Stimulated activated CD4-positive, alpha-beta T cell treated with anti-CD3 and anti-CD28 coated beads, TNF-alpha, amount 100 ng/mL, for 24 hours (primary cell): Measurements from ENCODE around the gene XNDC1N.
"Not testable (repeated sequence)": the region's sequence is repeated elsewhere in the genome, so short reads cannot be mapped to it uniquely, and the experiment has no call there.

Source experiments
- DNase-seq, 3 experiments: peaks; one replicate each; pipeline ENCODE4 v3.0.0-alpha.2; 2020; ENCODE audit warnings: low read depth in 3 of 3

Gene XNDC1N

DNA sequence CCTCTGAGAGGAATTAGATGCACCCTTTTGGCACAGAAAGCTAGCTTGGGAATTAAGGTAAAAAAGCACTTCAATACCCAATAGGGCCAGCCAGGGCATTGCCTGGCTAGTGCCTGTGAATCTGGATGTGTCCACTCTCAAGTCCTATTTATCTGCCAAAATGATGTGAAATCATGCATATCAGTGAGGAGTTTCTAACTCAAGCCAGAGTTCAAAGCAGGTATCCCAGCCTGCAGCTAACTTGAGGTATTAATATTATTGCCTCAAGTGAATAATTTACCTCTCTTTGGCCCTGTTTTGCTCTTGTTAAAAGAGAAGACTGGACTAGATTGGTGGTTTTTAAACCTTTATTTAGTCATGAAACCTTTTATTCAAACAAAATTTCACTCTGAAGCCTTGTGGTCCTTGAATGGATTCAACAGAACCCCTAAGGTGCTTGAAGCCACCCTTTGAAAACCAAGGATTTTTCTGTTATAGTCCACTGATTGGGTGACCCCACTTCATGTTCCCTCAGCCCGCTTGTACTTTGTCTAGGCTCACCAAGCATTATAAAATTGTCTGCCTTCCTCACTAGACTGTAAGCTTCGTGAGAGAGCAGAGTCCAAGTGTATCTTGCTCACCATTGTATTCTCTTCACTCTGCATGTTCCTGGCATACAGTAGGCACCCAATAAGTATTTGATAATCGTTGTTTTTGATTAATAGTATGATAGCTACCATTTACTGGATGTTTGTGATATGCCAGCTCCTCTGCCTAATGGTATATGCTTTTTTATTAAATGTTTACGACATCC lies 4.9 kb upstream of the XNDC1N start:
- DNase-seq = no peak

DNA sequence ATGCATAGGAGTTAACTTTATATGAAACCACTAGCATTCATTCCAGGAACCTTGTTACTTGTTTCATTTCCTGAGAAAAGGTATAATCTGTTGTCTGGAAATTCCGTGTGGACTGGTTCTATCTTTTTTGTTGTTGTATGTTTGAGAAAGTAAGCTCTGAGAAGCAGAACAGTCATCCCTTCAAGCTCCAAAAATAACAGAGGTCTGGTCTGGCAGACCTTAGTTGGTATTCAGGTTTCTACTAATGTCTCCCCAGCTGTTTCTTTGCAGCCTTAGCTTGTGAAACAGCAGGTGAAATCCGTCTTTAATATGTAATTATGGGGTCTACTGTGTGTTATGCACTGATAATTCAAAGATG lies 2.8 kb upstream of the XNDC1N start:
- no peak for DNase-seq

DNA sequence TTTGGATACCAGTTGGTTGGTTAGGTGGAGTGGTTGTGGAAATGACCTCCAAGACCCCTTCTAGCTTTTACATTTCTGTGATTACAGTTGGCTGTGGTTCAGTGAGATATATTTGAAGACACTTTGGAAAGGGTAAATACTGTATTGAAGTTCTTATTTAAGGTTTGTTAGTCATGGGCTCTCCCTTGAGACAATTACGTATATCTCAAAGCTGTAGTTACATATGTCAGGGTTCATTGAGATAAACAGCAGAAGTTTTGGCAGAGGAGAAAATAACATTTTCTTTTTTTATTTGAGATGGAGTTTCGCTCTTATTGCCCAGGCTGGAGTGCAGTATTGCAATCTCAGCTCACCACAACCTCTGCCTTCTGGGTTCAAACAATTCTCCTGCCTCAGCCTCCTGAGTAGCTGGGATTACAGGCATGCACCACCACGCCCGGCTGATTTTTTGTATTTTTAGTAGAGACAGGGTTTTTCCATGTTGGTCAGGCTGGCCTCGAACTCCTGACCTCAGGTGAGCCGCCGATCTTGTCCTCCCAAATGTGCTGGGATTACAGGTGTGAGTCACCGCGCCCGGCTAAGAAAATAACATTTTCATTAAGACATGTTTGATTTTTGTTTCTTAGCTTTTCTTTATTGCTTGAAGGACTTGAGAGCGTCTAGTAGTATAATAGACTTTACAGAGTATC lies 2.3 kb upstream of the XNDC1N start:
- DNase-seq = peak in 1 of 3 experiments; percentile 16

DNA sequence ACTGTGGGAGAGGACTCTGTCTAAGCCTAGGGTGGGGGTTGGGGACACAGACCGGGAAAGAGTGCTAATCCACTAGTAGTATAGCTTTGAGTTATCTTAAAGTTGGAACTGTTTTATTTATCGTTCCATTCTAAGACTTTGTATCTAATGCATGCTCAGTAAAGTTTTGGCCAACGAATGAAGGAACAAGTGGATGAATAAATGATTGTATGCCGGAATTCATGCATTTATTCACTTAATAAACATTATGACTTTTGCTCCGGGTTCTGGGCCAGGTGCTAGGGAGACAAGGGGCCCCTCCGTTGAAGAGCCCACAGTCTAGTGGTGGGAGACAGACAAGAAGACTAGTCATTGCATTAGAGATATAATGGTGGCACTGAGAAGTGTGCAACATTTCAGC lies 1.1 kb upstream of the XNDC1N start:
- no peak for DNase-seq

DNA sequence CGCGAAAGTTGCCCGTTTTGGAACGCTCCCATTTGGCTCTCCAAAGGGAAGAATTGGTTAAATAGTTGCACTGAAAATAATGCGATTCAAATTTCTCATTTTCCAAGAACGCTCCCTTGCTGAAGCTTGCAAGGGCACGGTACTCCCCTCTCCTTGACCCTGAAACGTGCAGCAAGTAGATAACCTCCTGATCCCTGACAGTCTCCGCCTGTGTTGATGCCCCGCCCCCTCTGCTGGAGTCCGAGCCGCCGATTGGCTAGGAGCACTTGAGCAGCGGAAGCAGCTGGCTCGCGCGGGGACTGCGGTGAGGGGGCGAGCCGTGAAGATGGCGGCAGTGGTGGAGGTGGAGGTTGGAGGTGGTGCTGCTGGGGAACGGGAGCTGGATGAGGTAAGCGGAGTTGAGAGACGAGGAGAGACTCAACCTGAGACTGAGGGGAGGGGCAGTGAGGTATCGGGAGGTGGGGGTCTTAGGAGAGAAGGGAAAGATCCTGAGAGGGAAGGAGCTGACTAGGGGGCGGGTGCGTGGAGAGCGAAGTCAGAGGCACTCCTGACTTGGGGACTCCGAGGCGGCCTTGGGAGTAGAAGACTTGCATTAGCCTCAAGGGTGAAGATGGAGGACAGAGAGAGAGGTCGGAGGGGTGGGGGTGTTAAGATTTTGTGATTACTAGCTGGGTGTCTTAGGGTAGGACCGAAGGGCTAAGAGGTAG lies 496 bp upstream of the XNDC1N start, which contains the start of gene RNF121:
RNF121 (plus strand) TSS at position 310 of the 707 bp plus-strand sequence; CDS start at position 326, 16 bp downstream.
- peak; percentile 96 to 98 (median 97) for DNase-seq

DNA sequence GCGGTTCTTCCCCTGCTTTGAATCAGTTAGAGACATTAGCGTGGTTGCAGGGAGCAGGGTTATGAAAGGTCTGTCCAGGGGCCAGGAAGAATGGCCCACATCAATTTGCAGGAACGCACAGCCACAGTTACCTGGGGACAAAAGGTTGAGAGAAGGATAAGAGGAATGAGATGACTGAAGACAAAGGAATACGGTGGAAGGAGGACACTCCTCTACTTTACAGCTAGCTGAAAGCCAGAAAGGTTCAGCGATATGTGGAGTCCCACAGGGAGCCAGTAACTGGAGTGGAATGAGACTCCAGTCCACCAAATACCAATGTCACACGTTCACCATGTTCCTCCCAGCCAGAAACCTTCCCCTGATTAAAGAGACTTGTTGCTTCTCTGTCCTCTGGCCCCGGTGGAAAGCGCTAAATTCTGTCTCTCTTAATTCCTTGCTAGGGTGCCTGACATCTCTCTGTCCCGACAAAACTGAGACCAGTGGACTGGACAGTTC lies 10.7 kb downstream of the XNDC1N start:
- DNase-seq = no peak

DNA sequence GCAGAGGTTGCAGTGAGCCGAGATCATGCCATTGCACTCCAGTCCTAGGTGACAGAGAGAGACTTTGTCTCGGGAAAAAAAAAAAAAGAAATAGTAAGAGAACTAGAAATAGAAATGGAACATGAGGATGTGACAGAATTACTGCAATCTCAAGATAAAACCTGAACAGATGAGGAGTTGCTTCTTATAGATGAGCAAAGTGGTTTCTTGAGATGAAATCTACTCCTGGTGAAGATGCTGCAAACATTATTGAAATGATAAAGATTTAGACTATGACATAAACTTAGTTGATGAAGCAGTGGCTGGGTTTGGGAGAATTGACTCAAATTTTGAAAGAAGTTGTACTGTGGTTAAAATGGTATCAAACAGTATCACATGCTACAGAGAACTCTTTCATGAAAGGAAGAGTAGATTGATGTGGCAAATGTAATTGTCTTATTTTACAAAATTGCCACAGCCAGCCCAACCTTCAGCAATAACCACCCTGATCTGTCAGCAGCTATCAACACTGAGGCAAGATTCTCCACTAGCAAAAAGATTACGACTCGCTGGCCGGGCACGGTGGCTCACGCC lies 13.7 kb downstream of the XNDC1N start:
- no peak for DNase-seq

DNA sequence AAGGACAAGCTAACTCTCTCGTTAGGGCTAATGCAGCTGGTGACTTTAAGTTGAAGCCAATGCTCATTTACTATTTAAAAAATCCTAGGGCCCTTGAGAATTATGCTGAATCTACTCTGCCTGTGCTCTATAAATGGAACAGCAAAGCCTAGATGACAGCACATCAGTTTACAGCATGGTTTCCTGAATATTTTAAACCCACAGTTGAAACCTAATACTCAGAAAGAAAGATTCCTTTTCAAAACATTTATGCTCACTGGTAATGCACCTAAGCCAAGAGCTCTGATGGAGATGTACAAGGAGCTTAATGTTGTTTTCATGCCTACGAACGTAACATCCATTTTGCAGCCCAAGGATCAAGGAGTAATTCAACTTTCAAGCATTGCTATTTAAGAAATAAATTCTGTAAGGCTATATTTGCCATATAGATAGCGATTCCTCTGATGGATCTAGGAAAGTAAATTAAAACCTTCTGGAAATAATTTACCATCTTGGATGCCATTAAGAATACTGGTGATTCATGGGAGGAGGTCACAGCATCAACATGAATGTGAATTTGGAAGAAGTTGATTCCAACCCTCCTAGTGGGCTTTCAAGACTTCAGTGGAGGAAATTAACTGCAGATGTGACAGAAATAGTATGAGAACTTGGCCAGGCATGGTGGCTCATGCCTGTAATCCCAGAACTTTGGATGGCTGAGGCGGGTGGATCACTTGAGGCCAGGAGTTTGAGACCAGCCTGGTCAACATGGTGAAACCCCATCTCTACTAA lies 14.5 kb downstream of the XNDC1N start:
- DNase-seq = no peak

DNA sequence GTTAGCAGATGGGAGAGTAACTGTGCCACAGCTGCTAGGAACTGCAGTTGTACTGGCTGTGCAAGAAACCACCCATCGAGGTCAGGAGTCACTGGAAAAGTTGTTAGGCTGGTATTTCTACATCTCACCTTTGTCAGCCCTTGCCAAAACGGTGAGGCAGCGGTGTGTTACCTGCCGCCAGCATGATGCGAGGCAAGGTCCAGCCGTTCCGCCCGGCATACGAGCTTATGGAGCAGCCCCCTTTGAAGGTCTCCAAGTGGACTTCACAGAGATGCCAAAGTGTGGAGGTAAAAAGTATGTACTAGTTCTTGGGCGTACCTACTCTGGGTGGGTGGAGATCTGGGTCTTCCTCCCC lies 16.4 kb downstream of the XNDC1N start:
- DNase-seq = not testable (repeated sequence)

DNA sequence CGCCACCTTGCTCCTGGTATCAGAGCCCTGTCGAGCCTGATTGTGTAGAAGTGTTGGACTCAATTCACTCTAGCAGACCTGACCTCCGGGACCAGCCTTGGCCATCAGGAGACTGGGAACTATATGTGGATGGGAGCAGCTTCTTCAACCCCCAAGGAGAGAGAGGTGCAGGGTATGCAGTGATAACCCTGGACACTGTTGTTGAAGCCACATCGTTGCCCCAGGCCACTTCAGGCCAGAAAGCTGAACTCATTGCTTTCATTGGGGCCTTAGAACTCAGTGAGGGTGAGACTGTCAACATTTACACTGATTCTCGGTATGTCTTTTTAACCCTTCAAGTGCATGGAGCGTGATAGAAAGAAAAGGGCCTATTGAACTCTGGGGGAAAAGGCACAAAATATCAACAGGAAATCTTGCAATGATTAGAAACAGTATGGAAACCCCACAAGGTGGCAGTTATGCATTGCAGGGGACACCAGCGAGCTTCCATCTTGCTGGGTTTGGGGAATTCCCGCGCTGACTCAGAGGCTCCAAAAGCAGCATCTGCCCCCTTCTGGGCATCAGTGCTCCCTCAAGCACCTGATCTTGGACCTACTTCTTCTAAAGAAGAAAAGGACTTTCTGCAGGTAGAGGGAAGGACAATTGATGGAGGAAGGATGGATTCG lies 16.9 kb downstream of the XNDC1N start:
- DNase-seq = peak; percentile 58 to 84 (median 60)

DNA sequence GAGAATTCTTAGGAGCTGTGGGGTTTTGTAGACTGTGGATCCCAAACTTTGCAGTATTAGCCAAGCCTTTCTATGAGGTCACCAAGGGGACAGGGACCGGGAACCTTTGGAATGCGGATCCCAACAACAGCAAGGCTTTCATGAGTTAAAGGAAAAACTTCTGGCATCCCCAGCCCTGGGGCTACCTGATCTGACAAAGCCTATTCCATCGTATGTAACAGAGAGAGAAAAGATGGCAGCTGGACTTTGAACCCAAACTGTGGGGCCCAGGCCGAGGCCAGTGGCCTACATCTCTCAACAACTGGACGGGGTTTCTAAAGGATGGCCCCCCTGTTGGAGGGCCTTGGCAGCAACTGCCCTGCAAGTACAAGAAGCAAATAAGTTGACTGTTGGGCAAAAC lies 17.6 kb downstream of the XNDC1N start:
- not testable (repeated sequence) for DNase-seq

DNA sequence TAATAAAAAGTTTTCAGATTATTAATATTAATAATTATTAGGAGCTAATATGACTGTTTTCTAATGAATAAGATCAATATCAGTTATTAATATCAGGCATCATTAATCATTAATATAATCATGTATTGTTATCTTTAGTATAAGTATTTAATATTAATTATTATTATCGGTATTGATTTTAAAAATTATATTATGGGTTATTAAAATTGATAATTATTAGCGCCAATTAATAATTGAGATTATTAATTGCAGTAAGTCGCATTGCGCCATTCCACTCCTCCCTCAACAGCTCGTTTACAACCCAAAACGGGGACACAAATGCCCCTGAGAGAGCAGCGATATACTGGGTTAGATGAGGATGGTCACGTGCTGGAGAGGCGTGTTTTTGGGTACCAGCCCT lies 20.2 kb downstream of the XNDC1N start:
- DNase-seq = no peak

DNA sequence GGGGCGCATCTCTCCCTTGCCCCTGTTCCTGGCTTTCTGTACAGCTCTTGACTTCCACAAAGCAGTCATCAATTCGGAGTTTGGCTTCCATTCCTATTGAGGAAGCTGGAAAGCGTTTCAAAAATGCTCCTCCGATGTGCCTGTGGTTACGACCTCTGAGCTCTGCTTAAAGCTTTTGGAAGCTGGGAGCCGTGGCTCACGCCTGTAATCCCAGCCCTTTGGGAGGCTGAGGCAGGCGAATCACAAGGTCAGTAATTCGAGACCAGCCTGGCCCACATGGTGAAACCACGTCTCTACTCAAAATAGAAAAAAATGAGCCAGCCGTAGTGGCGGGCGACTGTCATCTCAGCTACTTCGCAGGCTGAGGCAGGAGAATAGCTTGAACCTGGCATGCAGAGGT lies 27.3 kb downstream of the XNDC1N start:
- not testable (repeated sequence) for DNase-seq

DNA sequence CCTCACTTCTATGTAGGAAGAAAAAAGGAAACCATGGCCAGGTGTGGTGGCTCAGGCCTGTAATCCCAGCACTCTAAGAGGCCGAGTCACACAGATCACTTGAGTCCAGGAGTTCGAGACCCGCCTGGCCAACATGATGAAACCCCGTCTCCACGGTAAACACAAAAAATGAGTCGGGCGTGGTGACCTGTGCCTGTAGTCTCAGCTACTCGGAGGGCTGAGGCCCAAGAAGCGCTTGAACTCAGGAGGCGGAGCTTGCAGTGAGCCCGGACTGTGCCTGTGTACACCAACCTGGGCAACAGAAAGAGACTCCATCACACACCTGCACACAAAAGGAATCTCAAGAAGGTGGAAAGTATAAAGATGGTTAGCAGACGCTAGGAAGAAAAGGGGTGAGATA lies 32.4 kb downstream of the XNDC1N start:
- DNase-seq = no peak

DNA sequence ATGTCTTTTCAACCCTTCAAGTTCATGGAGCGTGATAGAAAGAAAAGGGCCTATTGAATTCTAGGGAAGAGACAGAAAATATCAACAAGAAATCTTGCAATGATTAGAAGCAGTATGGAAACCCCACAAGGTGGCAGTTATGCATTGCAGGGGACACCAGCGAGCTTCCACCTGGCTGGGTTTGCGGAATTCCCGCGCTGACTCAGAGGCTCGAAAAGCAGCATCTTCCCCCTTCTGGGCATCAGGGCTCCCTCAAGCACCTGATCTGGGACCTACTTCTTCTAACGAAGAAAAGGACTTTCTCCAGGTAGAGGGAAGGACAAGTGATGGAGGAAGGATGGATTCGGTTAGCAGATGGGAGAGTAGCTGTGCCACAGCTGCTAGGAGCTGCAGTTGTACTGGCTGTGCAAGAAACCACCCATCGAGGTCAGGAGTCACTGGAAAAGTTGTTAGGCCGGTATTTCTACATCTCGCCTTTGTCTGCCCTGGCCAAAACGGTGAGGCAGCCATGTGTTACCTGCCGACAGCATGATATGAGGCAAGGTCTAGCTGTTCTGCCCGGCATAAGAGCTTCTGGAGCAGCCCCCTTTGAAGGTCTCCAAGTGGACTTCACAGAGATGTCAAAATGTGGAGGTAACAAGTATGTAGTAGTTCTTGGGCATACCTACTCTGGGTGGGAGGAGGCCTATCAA lies 39.1 kb downstream of the XNDC1N start:
- DNase-seq = not testable (repeated sequence)

DNA sequence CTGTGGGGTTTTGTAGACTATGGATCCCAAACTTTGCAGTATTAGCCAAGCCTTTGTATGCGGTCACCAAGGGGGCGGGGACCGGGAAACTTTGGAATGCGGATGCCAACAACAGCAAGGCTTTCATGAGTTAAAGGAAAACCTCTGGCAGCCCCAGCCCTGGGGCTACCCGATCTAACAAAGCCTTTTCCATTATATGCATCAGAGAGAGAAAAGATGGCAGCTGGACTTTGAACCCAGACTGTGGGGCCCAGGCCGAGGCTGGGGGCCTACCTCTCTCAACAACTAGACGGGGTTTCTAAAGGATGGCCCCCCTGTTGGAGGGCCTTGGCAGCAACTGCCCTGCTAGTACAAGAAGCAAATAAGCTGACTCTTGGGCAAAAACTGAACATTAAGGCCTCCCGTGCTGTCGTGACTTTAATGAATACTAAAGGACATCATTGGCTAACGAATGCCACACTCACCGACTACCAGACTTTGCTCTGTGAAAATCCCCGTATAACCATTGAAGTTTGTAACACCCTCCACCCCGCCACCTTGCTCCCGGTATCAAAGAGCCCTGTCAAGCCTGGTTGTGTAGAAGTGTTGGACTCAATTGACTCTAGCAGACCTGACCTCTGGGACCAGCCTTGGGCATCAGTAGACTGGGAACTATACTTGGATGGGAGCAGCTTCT lies 39.9 kb downstream of the XNDC1N start:
- not testable (repeated sequence) for DNase-seq

DNA sequence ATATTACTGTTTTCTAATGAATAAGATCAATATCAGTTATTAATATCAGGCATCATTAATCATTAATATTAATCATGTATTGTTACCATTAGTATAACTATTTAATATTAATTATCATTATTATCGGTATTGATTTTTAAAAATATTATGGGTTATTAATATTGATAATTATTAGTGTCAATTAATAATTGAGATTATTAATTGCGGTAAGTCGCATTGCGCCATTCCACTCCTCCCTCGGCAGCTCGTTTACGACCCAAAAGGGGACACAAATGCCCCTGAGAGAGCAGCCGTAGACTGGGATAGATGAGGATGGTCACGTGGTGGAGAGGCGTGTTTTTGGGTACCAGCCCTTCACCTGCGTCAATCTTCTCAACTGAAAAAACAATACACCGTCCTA lies 42.6 kb downstream of the XNDC1N start:
- not testable (repeated sequence) for DNase-seq
